Measurements from ENCODE around the gene GALNT18. TPM values are rescaled to one million over a fixed set of nuclear protein-coding genes. Genes with fewer than 3 reads are reported as not detected.

The GALNT18 gene
- total RNA-seq, 3 donors from 2014 or later: 14.7 to 25.9 (median 16.4) TPM

DNA sequence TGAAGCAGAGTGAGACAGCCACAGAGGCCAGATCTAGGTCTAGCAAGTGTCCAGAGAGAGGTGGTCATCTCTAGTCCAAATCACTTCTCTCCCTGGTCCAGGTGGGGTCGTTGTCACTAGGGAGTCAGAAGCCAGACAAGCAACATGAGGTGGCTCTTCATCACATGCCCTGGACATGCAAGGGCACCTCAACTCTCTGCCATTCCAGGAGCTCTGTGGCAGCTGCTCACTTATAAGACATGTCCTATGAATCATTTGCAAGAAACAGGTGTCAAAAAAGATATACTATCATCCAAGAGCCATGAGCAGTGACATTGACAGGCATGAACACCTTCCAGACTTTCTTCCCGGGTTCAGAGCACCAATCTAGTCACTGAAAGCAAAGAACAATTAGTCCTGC lies 130.8 kb downstream of the GALNT18 start:
- no peak for DNase-seq (ENCODE audit: low spot score in 2 of 2)
- H3K9me3 ChIP-seq: no peaks in the 10 kb centered on the region
- no peaks in the 10 kb centered on the region for H3K4me1 ChIP-seq
- no peaks in the 10 kb centered on the region for H3K27me3 ChIP-seq
- intact Hi-C loops (cut with DNase I; ENCODE audit: low total_unique reads): no loop called here
- TF ChIP-seq, protein P1, sequence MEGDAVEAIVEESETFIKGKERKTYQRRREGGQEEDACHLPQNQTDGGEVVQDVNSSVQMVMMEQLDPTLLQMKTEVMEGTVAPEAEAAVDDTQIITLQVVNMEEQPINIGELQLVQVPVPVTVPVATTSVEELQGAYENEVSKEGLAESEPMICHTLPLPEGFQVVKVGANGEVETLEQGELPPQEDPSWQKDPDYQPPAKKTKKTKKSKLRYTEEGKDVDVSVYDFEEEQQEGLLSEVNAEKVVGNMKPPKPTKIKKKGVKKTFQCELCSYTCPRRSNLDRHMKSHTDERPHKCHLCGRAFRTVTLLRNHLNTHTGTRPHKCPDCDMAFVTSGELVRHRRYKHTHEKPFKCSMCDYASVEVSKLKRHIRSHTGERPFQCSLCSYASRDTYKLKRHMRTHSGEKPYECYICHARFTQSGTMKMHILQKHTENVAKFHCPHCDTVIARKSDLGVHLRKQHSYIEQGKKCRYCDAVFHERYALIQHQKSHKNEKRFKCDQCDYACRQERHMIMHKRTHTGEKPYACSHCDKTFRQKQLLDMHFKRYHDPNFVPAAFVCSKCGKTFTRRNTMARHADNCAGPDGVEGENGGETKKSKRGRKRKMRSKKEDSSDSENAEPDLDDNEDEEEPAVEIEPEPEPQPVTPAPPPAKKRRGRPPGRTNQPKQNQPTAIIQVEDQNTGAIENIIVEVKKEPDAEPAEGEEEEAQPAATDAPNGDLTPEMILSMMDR (IDR thresholded peaks at IDR 0.05): no peak
- no peak for TF ChIP-seq POLR2A (IDR thresholded peaks at IDR 0.05)
- TF ChIP-seq POLR2AphosphoS5 (IDR thresholded peaks at IDR 0.05): no peak
- H3K36me3 ChIP-seq: no peaks in the 10 kb centered on the region
- H3K4me3 ChIP-seq: no peak overlapping the region
- no peak overlapping the region for H3K27ac ChIP-seq

DNA sequence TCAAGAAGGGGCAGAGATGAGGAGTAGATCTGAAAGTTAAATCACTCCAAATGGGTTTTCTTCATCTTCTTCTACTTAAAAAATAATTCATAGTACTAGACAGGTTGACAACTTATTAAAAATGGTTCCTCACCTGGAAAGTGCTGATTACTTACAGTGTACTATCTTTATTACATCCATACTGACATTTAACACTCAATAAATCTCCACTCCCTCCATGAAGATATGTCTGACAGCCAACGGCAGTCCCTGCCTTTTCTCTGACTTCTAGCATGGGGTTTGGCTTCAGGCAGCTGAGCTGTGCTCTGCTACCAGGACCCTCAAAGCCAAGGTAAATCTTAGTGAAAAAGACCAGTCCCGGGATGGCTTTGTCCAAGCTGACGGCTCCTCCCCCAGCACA lies 135.4 kb downstream of the GALNT18 start:
- intact Hi-C loops (cut with DNase I; ENCODE audit: low total_unique reads): no loop called here
- no peaks in the 10 kb centered on the region for H3K36me3 ChIP-seq
- no peak for DNase-seq (ENCODE audit: low spot score in 2 of 2)
- no peak overlapping the region for H3K27ac ChIP-seq
- TF ChIP-seq POLR2AphosphoS5 (IDR thresholded peaks at IDR 0.05) (no peak), POLR2A (IDR thresholded peaks at IDR 0.05) (no peak)
- TF ChIP-seq, protein P1 (IDR thresholded peaks at IDR 0.05): no peak
- H3K4me3 ChIP-seq: no peak overlapping the region
- no peaks in the 10 kb centered on the region for H3K4me1 ChIP-seq
- H3K27me3 ChIP-seq: no peaks in the 10 kb centered on the region
- no peaks in the 10 kb centered on the region for H3K9me3 ChIP-seq

DNA sequence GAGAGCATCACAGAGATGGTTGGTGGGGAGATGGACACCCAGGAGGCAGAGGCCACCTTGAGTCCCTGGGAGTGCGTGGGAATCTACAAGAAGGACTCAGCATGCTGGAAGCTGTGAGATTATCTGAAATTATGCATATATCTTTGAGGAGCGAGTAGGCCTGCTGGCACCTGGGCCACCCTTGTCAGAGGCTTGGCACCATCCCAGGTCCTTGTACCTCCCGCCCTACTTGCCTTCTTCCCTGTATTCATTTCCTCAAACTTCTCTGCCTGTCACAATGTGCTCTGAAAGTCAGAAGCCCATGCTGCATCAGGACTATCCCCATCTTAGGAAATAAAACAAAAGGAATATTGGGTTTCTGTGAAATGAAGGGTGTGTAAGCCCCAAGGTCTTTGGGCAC lies 135.8 kb downstream of the GALNT18 start:
- no peak overlapping the region for H3K4me3 ChIP-seq
- DNase-seq (ENCODE audit: low spot score in 2 of 2): no peak
- TF ChIP-seq POLR2A (IDR thresholded peaks at IDR 0.05) (no peak), POLR2AphosphoS5 (IDR thresholded peaks at IDR 0.05) (no peak)
- TF ChIP-seq, protein P1 (IDR thresholded peaks at IDR 0.05): no peak
- no peaks in the 10 kb centered on the region for H3K36me3 ChIP-seq
- no peak overlapping the region for H3K27ac ChIP-seq
- H3K4me1 ChIP-seq: no peaks in the 10 kb centered on the region
- intact Hi-C loops (cut with DNase I; ENCODE audit: low total_unique reads): no loop called here
- no peaks in the 10 kb centered on the region for H3K9me3 ChIP-seq
- H3K27me3 ChIP-seq: no peaks in the 10 kb centered on the region

DNA sequence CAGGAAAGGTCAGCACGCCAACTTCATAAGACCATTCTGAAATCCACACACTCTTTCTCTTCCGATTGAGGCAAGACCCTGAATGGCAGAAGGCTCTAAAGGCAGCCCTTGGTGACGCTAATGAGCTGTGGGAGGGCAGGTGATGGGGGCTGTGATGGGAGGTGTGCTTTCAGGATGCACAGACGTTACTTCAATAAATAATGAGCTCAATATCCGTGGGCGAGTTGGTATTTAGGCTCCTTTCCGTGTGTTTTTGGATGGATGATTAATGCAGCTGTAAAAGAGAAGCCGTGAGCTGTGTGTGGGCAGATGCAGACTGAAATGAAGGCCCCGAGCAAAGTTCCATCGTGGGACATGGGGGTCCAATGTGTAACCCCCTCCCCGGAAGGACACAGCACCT lies 138.2 kb downstream of the GALNT18 start:
- TF ChIP-seq POLR2A (IDR thresholded peaks at IDR 0.05): no peak
- TF ChIP-seq POLR2AphosphoS5 (IDR thresholded peaks at IDR 0.05): no peak
- TF ChIP-seq, protein P1 (IDR thresholded peaks at IDR 0.05): no peak
- no peaks in the 10 kb centered on the region for H3K27me3 ChIP-seq
- no peaks in the 10 kb centered on the region for H3K36me3 ChIP-seq
- no peaks in the 10 kb centered on the region for H3K9me3 ChIP-seq
- no peak overlapping the region for H3K4me3 ChIP-seq
- H3K4me1 ChIP-seq: no peaks in the 10 kb centered on the region
- intact Hi-C loops (cut with DNase I; ENCODE audit: low total_unique reads): no loop called here
- DNase-seq (ENCODE audit: low spot score in 2 of 2): no peak
- H3K27ac ChIP-seq: no peak overlapping the region

DNA sequence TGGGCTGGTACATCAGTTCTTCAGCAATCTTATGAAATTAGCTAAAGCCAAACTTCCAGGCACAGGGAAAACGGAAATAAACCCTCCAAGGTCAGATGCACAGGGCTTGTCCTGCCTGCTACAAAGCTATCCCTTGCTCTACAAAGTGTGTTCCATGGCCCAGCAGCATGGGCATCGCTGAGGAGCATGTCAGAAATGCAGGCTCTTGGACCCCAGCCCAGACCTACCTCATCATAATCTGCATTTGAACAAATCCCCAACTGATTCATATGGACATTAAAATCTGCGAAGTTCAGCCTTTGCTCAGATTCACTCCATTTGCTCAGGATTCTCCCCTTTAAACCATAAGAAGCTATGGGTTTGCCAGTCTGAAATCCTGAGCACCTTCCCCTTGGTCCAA lies 139.1 kb downstream of the GALNT18 start:
- Histone ChIP-seq H3K36me3 (no peaks in the 10 kb centered on the region), H3K27ac (no peak overlapping the region), H3K4me3 (no peak overlapping the region), H3K27me3 (no peaks in the 10 kb centered on the region), H3K9me3 (no peaks in the 10 kb centered on the region), H3K4me1 (no peaks in the 10 kb centered on the region)
- TF ChIP-seq POLR2AphosphoS5 (IDR thresholded peaks at IDR 0.05) (no peak), POLR2A (IDR thresholded peaks at IDR 0.05) (no peak)
- TF ChIP-seq, protein P1 (IDR thresholded peaks at IDR 0.05): no peak
- intact Hi-C loops (cut with DNase I; ENCODE audit: low total_unique reads): no loop called here
- no peak for DNase-seq (ENCODE audit: low spot score in 2 of 2)

Measured in breast epithelium (tissue), 4 donors.